ENCODE results near the gene LMO7. TPM values are rescaled to one million over a fixed set of nuclear protein-coding genes. Genes with fewer than 3 reads are reported as not detected.

The LMO7 gene
- total and polyA plus RNA-seq, 2 donors from 2014 or later: 44.0 to 138 TPM

- H3K27me3 ChIP-seq (ENCODE audit: control insufficient read depth, insufficient read depth, low read length): no peaks in the 10 kb centered on the region
- H3K4me3 ChIP-seq (ENCODE audit: low read length in 3 of 3): no peak overlapping the region
- no peaks in the 10 kb centered on the region for H3K4me1 ChIP-seq (ENCODE audit: control insufficient read depth in 2 of 3, insufficient read depth in 2 of 3, low read depth in 1 of 3, low read length in 3 of 3)
- intact Hi-C loops (cut with DNase I): no loop called here
- H3K9me3 ChIP-seq (ENCODE audit: control insufficient read depth in 2 of 3, insufficient read depth in 1 of 3, low read length in 3 of 3): no peaks in the 10 kb centered on the region
- no peak overlapping the region for H3K9ac ChIP-seq (ENCODE audit: low read length in 3 of 3)
- no peak for FAIRE-seq
- H3K36me3 ChIP-seq (ENCODE audit: control insufficient read depth in 2 of 3, insufficient read depth in 3 of 3, low read length in 3 of 3): peaks cover 0 to 2% (median 0%) of the 10 kb centered on the region in 3 donors
- no peak for TF ChIP-seq CTCF (IDR thresholded peaks at IDR 0.05; ENCODE audit: borderline replicate concordance, extremely low read depth, insufficient read depth)
- H3K27ac ChIP-seq (ENCODE audit: low read depth in 2 of 2, low read length in 2 of 2): no peak overlapping the region
- no peak for DNase-seq
Observed at GRCh38 chr13:75651013-75651412, 14.9 kb downstream of the LMO7 start.

- Histone ChIP-seq H3K36me3 (ENCODE audit: control insufficient read depth in 2 of 3, insufficient read depth in 3 of 3, low read length in 3 of 3) (peaks cover 0 to 2% (median 0%) of the 10 kb centered on the region in 3 donors), H3K9me3 (ENCODE audit: control insufficient read depth in 2 of 3, insufficient read depth in 1 of 3, low read length in 3 of 3) (no peaks in the 10 kb centered on the region), H3K4me3 (ENCODE audit: low read length in 3 of 3) (no peak overlapping the region), H3K27me3 (ENCODE audit: control insufficient read depth, insufficient read depth, low read length) (no peaks in the 10 kb centered on the region), H3K27ac (ENCODE audit: low read depth in 2 of 2, low read length in 2 of 2) (no peak overlapping the region), H3K9ac (ENCODE audit: low read length in 3 of 3) (no peak overlapping the region), H3K4me1 (ENCODE audit: control insufficient read depth in 2 of 3, insufficient read depth in 2 of 3, low read depth in 1 of 3, low read length in 3 of 3) (no peaks in the 10 kb centered on the region)
- no peak for DNase-seq
- TF ChIP-seq CTCF (IDR thresholded peaks at IDR 0.05; ENCODE audit: borderline replicate concordance, extremely low read depth, insufficient read depth): no peak
- intact Hi-C loops (cut with DNase I): no loop called here
- FAIRE-seq: no peak
Observed at GRCh38 chr13:75652726-75653125, 16.6 kb downstream of the LMO7 start.

- FAIRE-seq (no peak), DNase-seq (no peak)
- Histone ChIP-seq H3K4me3 (ENCODE audit: low read length in 3 of 3) (no peak overlapping the region), H3K27me3 (ENCODE audit: control insufficient read depth, insufficient read depth, low read length) (no peaks in the 10 kb centered on the region), H3K4me1 (ENCODE audit: control insufficient read depth in 2 of 3, insufficient read depth in 2 of 3, low read depth in 1 of 3, low read length in 3 of 3) (peaks cover 0 to 2% (median 0%) of the 10 kb centered on the region in 3 donors), H3K9ac (ENCODE audit: low read length in 3 of 3) (no peak overlapping the region), H3K9me3 (ENCODE audit: control insufficient read depth in 2 of 3, insufficient read depth in 1 of 3, low read length in 3 of 3) (no peaks in the 10 kb centered on the region), H3K27ac (ENCODE audit: low read depth in 2 of 2, low read length in 2 of 2) (no peak overlapping the region), H3K36me3 (ENCODE audit: control insufficient read depth in 2 of 3, insufficient read depth in 3 of 3, low read length in 3 of 3) (no peaks in the 10 kb centered on the region)
- intact Hi-C loops (cut with DNase I): no loop called here
- TF ChIP-seq CTCF (IDR thresholded peaks at IDR 0.05; ENCODE audit: borderline replicate concordance, extremely low read depth, insufficient read depth): no peak
Observed at GRCh38 chr13:75656425-75656989, 20.4 kb downstream of the LMO7 start.

- no peak for TF ChIP-seq CTCF (IDR thresholded peaks at IDR 0.05; ENCODE audit: borderline replicate concordance, extremely low read depth, insufficient read depth)
- H3K27me3 ChIP-seq (ENCODE audit: control insufficient read depth, insufficient read depth, low read length): no peaks in the 10 kb centered on the region
- no peak overlapping the region for H3K27ac ChIP-seq (ENCODE audit: low read depth in 2 of 2, low read length in 2 of 2)
- H3K36me3 ChIP-seq (ENCODE audit: control insufficient read depth in 2 of 3, insufficient read depth in 3 of 3, low read length in 3 of 3): no peaks in the 10 kb centered on the region
- H3K4me3 ChIP-seq (ENCODE audit: low read length in 3 of 3): no peak overlapping the region
- DNase-seq (no peak), FAIRE-seq (no peak)
- intact Hi-C loops (cut with DNase I): no loop called here
- no peaks in the 10 kb centered on the region for H3K9me3 ChIP-seq (ENCODE audit: control insufficient read depth in 2 of 3, insufficient read depth in 1 of 3, low read length in 3 of 3)
- H3K9ac ChIP-seq (ENCODE audit: low read length in 3 of 3): no peak overlapping the region
- peaks cover 0 to 4% (median 2%) of the 10 kb centered on the region in 3 donors for H3K4me1 ChIP-seq (ENCODE audit: control insufficient read depth in 2 of 3, insufficient read depth in 2 of 3, low read depth in 1 of 3, low read length in 3 of 3)
Observed at GRCh38 chr13:75657111-75657510, 21.0 kb downstream of the LMO7 start.
